ENCODE results near the gene KRTAP10-12.
"Not testable (repeated sequence)": the region's sequence is repeated elsewhere in the genome, so short reads cannot be mapped to it uniquely, and the experiment has no call there.

The KRTAP10-12 gene

DNA sequence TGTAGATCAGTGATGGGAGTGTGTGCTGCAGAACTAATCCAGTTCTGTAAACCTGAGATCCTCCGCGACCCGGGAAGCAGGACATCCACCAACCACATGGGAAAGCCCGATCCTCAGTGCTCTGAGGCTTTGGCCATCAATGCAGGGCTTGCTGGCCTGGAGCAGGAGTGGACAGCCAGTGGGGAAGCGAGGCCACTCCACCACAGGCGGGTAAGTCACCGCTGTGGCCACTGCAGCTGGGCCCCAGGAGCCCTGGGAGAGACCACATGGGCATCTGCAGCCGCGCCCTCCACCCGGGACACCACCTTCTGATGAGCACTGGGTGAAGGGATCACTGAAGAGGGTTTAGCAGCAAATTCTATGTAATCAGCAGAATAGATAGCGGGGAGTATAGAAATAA lies 15.8 kb upstream of the KRTAP10-12 start:
- no peaks in the 10 kb centered on the region for H3K36me3 ChIP-seq (ENCODE audit: control insufficient read depth, insufficient read depth, low read length, severe bottlenecking)
- H3K4me3 ChIP-seq (ENCODE audit: low read length), result no peak overlapping the region
- H3K4me1 ChIP-seq (ENCODE audit: control insufficient read depth, insufficient read depth, low read length), result no peaks in the 10 kb centered on the region
- no peaks in the 10 kb centered on the region for H3K9me3 ChIP-seq (ENCODE audit: control insufficient read depth, low read length)
- DNase-seq (ENCODE audit: low read depth), result no peak
- H3K9ac ChIP-seq (ENCODE audit: low read length), result no peak overlapping the region
- H3K27me3 ChIP-seq (replicated peaks; ENCODE audit: control insufficient read depth, insufficient read depth, low read length), result peaks cover 20% of the 10 kb centered on the region

- Histone ChIP-seq H3K36me3 (ENCODE audit: control insufficient read depth, insufficient read depth, low read length, severe bottlenecking) (no peaks in the 10 kb centered on the region), H3K9ac (ENCODE audit: low read length) (no peak within 1 kb of the TSS), H3K4me1 (ENCODE audit: control insufficient read depth, insufficient read depth, low read length) (no peaks in the 10 kb centered on the region), H3K4me3 (ENCODE audit: low read length) (no peak within 1 kb of the TSS), H3K9me3 (ENCODE audit: control insufficient read depth, low read length) (no peaks in the 10 kb centered on the region), H3K27me3 (replicated peaks; ENCODE audit: control insufficient read depth, insufficient read depth, low read length) (peaks cover 16% of the 10 kb centered on the region)
- no peak for DNase-seq (ENCODE audit: low read depth)
Observed at GRCh38 chr21:44681861-44682579, 15.0 kb upstream of the KRTAP10-12 start, which contains the start of gene KRTAP12-1. Gene KRTAP12-1 (minus strand): TSS chr21:44682163. CDS start chr21:44682123, 40 bp downstream.

DNA sequence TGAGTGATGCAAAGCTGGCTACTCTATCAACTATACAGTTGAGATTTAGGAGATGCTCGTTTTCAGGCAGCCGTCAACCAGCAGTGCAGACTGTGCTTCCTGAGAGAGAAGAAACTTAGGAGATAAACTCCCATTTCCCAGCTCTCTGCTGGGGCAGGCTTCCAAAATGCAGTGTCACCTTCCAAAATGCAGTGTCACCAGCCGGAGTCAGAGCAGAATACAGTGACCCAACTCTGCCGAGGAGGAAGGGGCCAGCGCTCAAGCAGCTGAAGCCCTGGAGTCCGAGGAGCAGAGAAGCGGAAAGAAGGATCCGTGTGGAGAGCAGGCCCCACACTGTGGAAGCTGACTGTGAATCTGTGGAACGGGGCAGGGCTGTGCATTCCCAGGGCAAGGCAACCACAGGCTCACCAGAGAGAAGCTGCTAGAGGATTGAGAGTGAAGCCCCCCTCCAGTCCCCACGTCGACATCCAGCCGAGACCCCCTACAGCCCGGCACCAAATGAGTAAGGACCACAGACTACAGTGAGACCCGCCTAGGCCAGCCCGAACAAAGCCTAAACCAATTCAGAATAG lies 14.3 kb upstream of the KRTAP10-12 start:
- H3K9me3 ChIP-seq (ENCODE audit: control insufficient read depth, low read length), result no peaks in the 10 kb centered on the region
- no peaks in the 10 kb centered on the region for H3K4me1 ChIP-seq (ENCODE audit: control insufficient read depth, insufficient read depth, low read length)
- no peak overlapping the region for H3K4me3 ChIP-seq (ENCODE audit: low read length)
- H3K36me3 ChIP-seq (ENCODE audit: control insufficient read depth, insufficient read depth, low read length, severe bottlenecking), result no peaks in the 10 kb centered on the region
- no peak overlapping the region for H3K9ac ChIP-seq (ENCODE audit: low read length)
- H3K27me3 ChIP-seq (replicated peaks; ENCODE audit: control insufficient read depth, insufficient read depth, low read length), result peaks cover 15% of the 10 kb centered on the region
- no peak for DNase-seq (ENCODE audit: low read depth)

- no peaks in the 10 kb centered on the region for H3K4me1 ChIP-seq (ENCODE audit: control insufficient read depth, insufficient read depth, low read length)
- peaks cover 21% of the 10 kb centered on the region for H3K27me3 ChIP-seq (replicated peaks; ENCODE audit: control insufficient read depth, insufficient read depth, low read length)
- no peak for DNase-seq (ENCODE audit: low read depth)
- H3K36me3 ChIP-seq (ENCODE audit: control insufficient read depth, insufficient read depth, low read length, severe bottlenecking), result no peaks in the 10 kb centered on the region
- H3K4me3 ChIP-seq (ENCODE audit: low read length), result no peak overlapping the region
- no peak overlapping the region for H3K9ac ChIP-seq (ENCODE audit: low read length)
- no peaks in the 10 kb centered on the region for H3K9me3 ChIP-seq (ENCODE audit: control insufficient read depth, low read length)
Observed at GRCh38 chr21:44684077-44684476, 12.9 kb upstream of the KRTAP10-12 start.

GRCh38 chr21:44684483-44684882 lies 12.5 kb upstream of the KRTAP10-12 start:
- no peak overlapping the region for H3K4me3 ChIP-seq (ENCODE audit: low read length)
- H3K4me1 ChIP-seq (ENCODE audit: control insufficient read depth, insufficient read depth, low read length), result no peaks in the 10 kb centered on the region
- peaks cover 21% of the 10 kb centered on the region for H3K27me3 ChIP-seq (replicated peaks; ENCODE audit: control insufficient read depth, insufficient read depth, low read length)
- DNase-seq (ENCODE audit: low read depth), result no peak
- no peak overlapping the region for H3K9ac ChIP-seq (ENCODE audit: low read length)
- no peaks in the 10 kb centered on the region for H3K9me3 ChIP-seq (ENCODE audit: control insufficient read depth, low read length)
- H3K36me3 ChIP-seq (ENCODE audit: control insufficient read depth, insufficient read depth, low read length, severe bottlenecking), result no peaks in the 10 kb centered on the region

GRCh38 chr21:44685050-44685449 lies 11.9 kb upstream of the KRTAP10-12 start:
- not testable (repeated sequence) for H3K9me3 ChIP-seq (ENCODE audit: control insufficient read depth, low read length); H3K4me3 ChIP-seq (ENCODE audit: low read length); H3K4me1 ChIP-seq (ENCODE audit: control insufficient read depth, insufficient read depth, low read length); H3K36me3 ChIP-seq (ENCODE audit: control insufficient read depth, insufficient read depth, low read length, severe bottlenecking); DNase-seq (ENCODE audit: low read depth); H3K9ac ChIP-seq (ENCODE audit: low read length)
- peaks cover 21% of the 10 kb centered on the region for H3K27me3 ChIP-seq (replicated peaks; ENCODE audit: control insufficient read depth, insufficient read depth, low read length)

- H3K27me3 ChIP-seq (replicated peaks; ENCODE audit: control insufficient read depth, insufficient read depth, low read length), result peaks cover 23% of the 10 kb centered on the region
- H3K9ac ChIP-seq (ENCODE audit: low read length), result no peak overlapping the region
- no peaks in the 10 kb centered on the region for H3K36me3 ChIP-seq (ENCODE audit: control insufficient read depth, insufficient read depth, low read length, severe bottlenecking)
- no peaks in the 10 kb centered on the region for H3K4me1 ChIP-seq (ENCODE audit: control insufficient read depth, insufficient read depth, low read length)
- H3K4me3 ChIP-seq (ENCODE audit: low read length), result no peak overlapping the region
- DNase-seq (ENCODE audit: low read depth), result no peak
- H3K9me3 ChIP-seq (ENCODE audit: control insufficient read depth, low read length), result no peaks in the 10 kb centered on the region
Observed at GRCh38 chr21:44686000-44686781, 10.8 kb upstream of the KRTAP10-12 start.

- H3K36me3 ChIP-seq (ENCODE audit: control insufficient read depth, insufficient read depth, low read length, severe bottlenecking), result no peaks in the 10 kb centered on the region
- H3K27me3 ChIP-seq (replicated peaks; ENCODE audit: control insufficient read depth, insufficient read depth, low read length), result peaks cover 24% of the 10 kb centered on the region
- no peak for DNase-seq (ENCODE audit: low read depth)
- H3K9me3 ChIP-seq (ENCODE audit: control insufficient read depth, low read length), result peaks cover 2% of the 10 kb centered on the region
- H3K4me1 ChIP-seq (ENCODE audit: control insufficient read depth, insufficient read depth, low read length), result no peaks in the 10 kb centered on the region
- no peak overlapping the region for H3K9ac ChIP-seq (ENCODE audit: low read length)
- H3K4me3 ChIP-seq (ENCODE audit: low read length), result no peak overlapping the region
Observed at GRCh38 chr21:44686843-44687561, 10.0 kb upstream of the KRTAP10-12 start.

- peaks cover 9% of the 10 kb centered on the region for H3K9me3 ChIP-seq (ENCODE audit: control insufficient read depth, low read length)
- H3K27me3 ChIP-seq (replicated peaks; ENCODE audit: control insufficient read depth, insufficient read depth, low read length), result peaks cover 24% of the 10 kb centered on the region
- no peak overlapping the region for H3K9ac ChIP-seq (ENCODE audit: low read length)
- H3K4me1 ChIP-seq (ENCODE audit: control insufficient read depth, insufficient read depth, low read length), result no peaks in the 10 kb centered on the region
- no peaks in the 10 kb centered on the region for H3K36me3 ChIP-seq (ENCODE audit: control insufficient read depth, insufficient read depth, low read length, severe bottlenecking)
- no peak overlapping the region for H3K4me3 ChIP-seq (ENCODE audit: low read length)
- DNase-seq (ENCODE audit: low read depth), result no peak
Observed at GRCh38 chr21:44687671-44688070, 9.3 kb upstream of the KRTAP10-12 start.

- not testable (repeated sequence) for H3K9ac ChIP-seq (ENCODE audit: low read length); H3K4me1 ChIP-seq (ENCODE audit: control insufficient read depth, insufficient read depth, low read length); DNase-seq (ENCODE audit: low read depth); H3K4me3 ChIP-seq (ENCODE audit: low read length); H3K36me3 ChIP-seq (ENCODE audit: control insufficient read depth, insufficient read depth, low read length, severe bottlenecking)
- H3K27me3 ChIP-seq (replicated peaks; ENCODE audit: control insufficient read depth, insufficient read depth, low read length), result peaks cover 14% of the 10 kb centered on the region
- H3K9me3 ChIP-seq (ENCODE audit: control insufficient read depth, low read length), result peaks cover 25% of the 10 kb centered on the region
Observed at GRCh38 chr21:44689740-44690139, 7.2 kb upstream of the KRTAP10-12 start.

DNA sequence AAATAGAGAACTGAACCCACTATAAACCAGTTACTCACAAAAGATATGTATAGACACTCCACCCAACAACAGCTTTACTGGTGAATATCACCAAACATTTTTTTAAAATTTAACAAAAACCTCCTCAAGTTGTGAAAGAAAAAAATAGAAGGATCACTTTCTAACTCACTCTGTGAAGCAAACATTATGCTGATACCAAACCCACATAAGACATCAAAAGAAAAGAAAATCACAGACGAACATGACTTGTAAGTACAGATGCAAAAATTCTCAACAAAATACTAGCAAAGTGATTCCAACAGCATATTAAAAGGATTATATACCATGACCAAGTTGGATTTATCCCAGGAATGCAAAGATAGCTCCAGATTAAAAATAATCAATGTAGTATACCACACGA lies 5.3 kb upstream of the KRTAP10-12 start:
- H3K4me1 ChIP-seq (ENCODE audit: control insufficient read depth, insufficient read depth, low read length), result no peaks in the 10 kb centered on the region
- no peak for DNase-seq (ENCODE audit: low read depth)
- peaks cover 27% of the 10 kb centered on the region for H3K9me3 ChIP-seq (ENCODE audit: control insufficient read depth, low read length)
- H3K27me3 ChIP-seq (replicated peaks; ENCODE audit: control insufficient read depth, insufficient read depth, low read length), result peaks cover 23% of the 10 kb centered on the region
- no peak overlapping the region for H3K4me3 ChIP-seq (ENCODE audit: low read length)
- no peaks in the 10 kb centered on the region for H3K36me3 ChIP-seq (ENCODE audit: control insufficient read depth, insufficient read depth, low read length, severe bottlenecking)
- H3K9ac ChIP-seq (ENCODE audit: low read length), result no peak overlapping the region
